Endothelial cell of umbilical vein (primary cell): Measurements from ENCODE around the gene AADAC. TPM values are rescaled to one million over a fixed set of nuclear protein-coding genes. Genes with fewer than 3 reads are reported as not detected.

ENCODE experiments used
- BruUV-seq: library from RNA; stranded (reverse); fragments of 400-500 nt; replicated peaks from 2 replicates; lab custom pipeline; 2021; lab: Mats Ljungman, UMichigan
- CTCF ChIA-PET: fragments of 300-600, 350-600 bp; sonication (Branson Sonifier 250); formaldehyde crosslinking; loops from one replicate; lab custom pipeline; 2021; ENCODE audit warnings: antibody characterized with exemption, inconsistent platforms; lab: Charles Lee
- POLR2A ChIA-PET: fragments of 300-600, 350-600 bp; sonication (Branson Sonifier 250); formaldehyde crosslinking; loops from one replicate; lab custom pipeline; 2021; ENCODE audit warnings: antibody characterized with exemption, inconsistent platforms; lab: Charles Lee
- DNase-seq: peaks from one replicate; pipeline ENCODE4 v3.0.0-alpha.2; 2011; ENCODE audit warnings: low read depth, low spot score
- FAIRE-seq: peaks from 2 replicates; lab custom pipeline; 2011; peaks lifted over from hg19 to GRCh38; lab: Jason Lieb, UNC
- H2AFZ ChIP-seq: 2 replicates; pipeline ENCODE4 v1.6.0; 2012; ENCODE audit warnings: low read depth, low read length, control low read depth, inconsistent platforms
- H3K27ac ChIP-seq: 2 replicates; pipeline ENCODE4 v1.5.1; 2011; ENCODE audit warnings: low read depth, mild to moderate bottlenecking, control low read depth, low read length, moderate library complexity; ENCODE audit not compliant: insufficient read depth
- H3K27me3 ChIP-seq, 2 experiments: 2 replicates each; pipeline versions ENCODE4 v1.6.0 to v1.6.1; 2011; ENCODE audit warnings: low read length in 2 of 2, mixed read lengths in 1 of 2; ENCODE audit not compliant: control insufficient read depth in 2 of 2, insufficient read depth in 2 of 2
- H3K36me3 ChIP-seq, 2 experiments: 2 replicates in 1 of 2; 3 replicates in 1 of 2; pipeline ENCODE4 v1.5.1; 2011; ENCODE audit warnings: low read length in 2 of 2, mild to moderate bottlenecking in 1 of 2, moderate library complexity in 1 of 2; ENCODE audit not compliant: control insufficient read depth in 2 of 2, insufficient read depth in 2 of 2; ENCODE audit errors: extremely low read depth in 1 of 2
- H3K4me1 ChIP-seq: 3 replicates; pipeline ENCODE4 v1.5.1; 2011; ENCODE audit warnings: mild to moderate bottlenecking, low read length; ENCODE audit not compliant: control insufficient read depth, insufficient read depth; ENCODE audit errors: extremely low read depth
- H3K4me2 ChIP-seq: 2 replicates; pipeline ENCODE4 v1.6.1; 2011; ENCODE audit warnings: low read length, control low read depth, mixed read lengths; ENCODE audit not compliant: insufficient read depth
- H3K4me3 ChIP-seq, 3 experiments: fragments of 200-600 bp in 1 of 3; sonication (generic), shearing (Covaris generic) in 1 of 3; replicated peaks in 1 of 3; 2 replicates each; pipeline ENCODE4 v1.5.1; 2011 to 2016; ENCODE audit warnings: control low read depth in 3 of 3, low read length in 3 of 3, mild to moderate bottlenecking in 2 of 3, inconsistent platforms in 1 of 3, low read depth in 1 of 3, moderate library complexity in 1 of 3; ENCODE audit not compliant: insufficient read depth in 1 of 3
- H3K79me2 ChIP-seq: 2 replicates; pipeline ENCODE4 v1.6.0; 2012; ENCODE audit warnings: low read length, inconsistent platforms; ENCODE audit not compliant: control insufficient read depth, insufficient read depth
- H3K9ac ChIP-seq: replicated peaks from 2 replicates; pipeline ENCODE3; 2011; ENCODE audit warnings: low read length, control low read depth; ENCODE audit not compliant: insufficient read depth; ENCODE audit errors: extremely low read depth
- H3K9me1 ChIP-seq: replicated peaks from 3 replicates; pipeline ENCODE4 v1.6.0; 2011; ENCODE audit warnings: mild to moderate bottlenecking, low read length; ENCODE audit not compliant: control insufficient read depth, insufficient read depth; ENCODE audit errors: extremely low read depth
- H3K9me3 ChIP-seq: replicated peaks from 2 replicates; pipeline ENCODE4 v1.5.1; 2012; ENCODE audit warnings: low read length, inconsistent platforms; ENCODE audit not compliant: control insufficient read depth, insufficient read depth
- H4K20me1 ChIP-seq: replicated peaks from 2 replicates; pipeline ENCODE3; 2011; ENCODE audit warnings: mild to moderate bottlenecking, low read length; ENCODE audit not compliant: control insufficient read depth, insufficient read depth; ENCODE audit errors: extremely low read depth
- CTCF ChIP-seq, 2 donors: IDR thresholded peaks; 1 replicate in 1 of 2; 2 replicates in 1 of 2; pipeline ENCODE4 v1.5.1; 2011; ENCODE audit warnings: low read length in 2 of 2, mild to moderate bottlenecking in 2 of 2, moderate library complexity in 2 of 2, control low read depth in 1 of 2, inconsistent platforms in 1 of 2, low read depth in 1 of 2; ENCODE audit not compliant: insufficient read depth in 1 of 2; ENCODE audit errors: extremely low read depth in 1 of 2
- EZH2 ChIP-seq: IDR thresholded peaks from 2 replicates; pipeline ENCODE4 v1.6.1; 2012; ENCODE audit warnings: borderline replicate concordance, low read depth, mild to moderate bottlenecking, moderate library complexity, low read length, inconsistent platforms; ENCODE audit not compliant: severe bottlenecking
- FOS ChIP-seq: IDR thresholded peaks from 2 replicates; pipeline ENCODE4 v1.6.1; 2011; ENCODE audit warnings: mild to moderate bottlenecking, low read length, moderate library complexity, borderline replicate concordance; ENCODE audit not compliant: insufficient read depth
- GATA2 ChIP-seq: IDR thresholded peaks from 2 replicates; pipeline ENCODE4 v1.7.0; 2011; ENCODE audit warnings: low read depth, mild to moderate bottlenecking, moderate library complexity, mixed read lengths, low read length; ENCODE audit not compliant: insufficient read length, insufficient read depth
- JUN ChIP-seq: IDR thresholded peaks from 2 replicates; pipeline ENCODE4 v1.6.1; 2011; ENCODE audit warnings: borderline replicate concordance, low read depth; ENCODE audit not compliant: insufficient read length, insufficient read depth
- MYC ChIP-seq: IDR thresholded peaks from one replicate; pipeline ENCODE4 v1.6.1; 2011; ENCODE audit warnings: mild to moderate bottlenecking, low read depth, low read length
- POLR2A ChIP-seq: IDR thresholded peaks from 2 replicates; pipeline ENCODE4 v1.6.1; 2012; ENCODE audit warnings: low read depth, mild to moderate bottlenecking, control low read depth, low read length
- POLR2AphosphoS5 ChIP-seq: IDR thresholded peaks from 2 replicates; pipeline ENCODE4 v1.6.1; 2012; ENCODE audit warnings: low read depth, mild to moderate bottlenecking, control low read depth, low read length, moderate library complexity; ENCODE audit not compliant: insufficient read depth
- dilution Hi-C: fragments of 300-500 bp; cut with MboI; formaldehyde crosslinking; loops from one replicate; pipeline ENCODE4 v1.15.0; 2019; ENCODE audit warnings: low sequenced_read_pairs; ENCODE audit not compliant: extremely low pct_ligation_motif_present
- intact Hi-C: fragments of 100-400 bp; cut with micrococcal nuclease; formaldehyde crosslinking; loops from one replicate; pipeline ENCODE4 v1.10.0; 2022
- polyA plus RNA-seq, 4 experiments: library from polyadenylated mRNA; depleted of rRNA in 3 of 4; stranded (reverse) in 3 of 4; unstranded in 1 of 4; fragments of >200 nt; gene quantifications; 2 replicates each; pipeline versions ENCODE4 v1.2.1 to v1.2.3, GENCODE V29; 2011 to 2012; ENCODE audit warnings: missing spikeins in 1 of 4
- total RNA-seq: library from RNA; stranded (reverse); gene quantifications from 2 replicates; pipeline ENCODE4 v1.2.3, GENCODE V29; 2021
- TF ChIP-seq, protein P1 (sequence below): IDR thresholded peaks from 2 replicates; pipeline ENCODE4 v1.6.1; 2011; ENCODE audit not compliant: insufficient read depth, insufficient read length

The AADAC gene
- total and polyA plus RNA-seq, 2 donors (not counting 3 experiments of a cell fraction or from before 2014, with no cell fraction given), result 0.27 to 0.62 TPM

DNA sequence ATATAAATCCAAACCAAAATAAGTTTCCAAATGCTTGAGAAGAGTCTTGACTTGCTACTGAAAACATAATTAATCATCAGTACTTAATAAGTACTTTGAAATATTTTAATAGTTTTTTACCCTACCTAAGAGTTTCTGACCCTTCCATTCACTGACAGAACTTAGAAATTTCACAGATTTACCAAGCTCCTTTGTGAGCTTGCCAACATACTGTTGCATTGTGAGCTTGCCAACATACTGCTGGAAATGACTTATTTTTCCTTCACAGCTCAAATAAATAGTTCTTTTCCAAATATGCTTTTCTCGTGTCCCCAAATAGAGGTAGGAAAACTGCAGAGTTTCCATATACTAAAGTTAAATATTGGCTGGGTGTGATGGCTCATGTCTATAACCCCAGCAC lies 9.6 kb upstream of the AADAC start:
- H3K27ac ChIP-seq, result no peak overlapping the region
- no peaks in the 10 kb centered on the region for H3K36me3 ChIP-seq
- no peak overlapping the region for H3K4me2 ChIP-seq
- no TSS peak for BruUV-seq
- dilution Hi-C loops, result no loop called here
- ChIA-PET POLR2A (no interaction called here), CTCF (interaction anchor here (1.5 kb wide), 1 partner anchor 9 kb away, joined by 5 read pairs; no protein-coding TSS in a partner anchor)
- H3K4me3 ChIP-seq, result no peak overlapping the region
- no peak overlapping the region for H2AFZ ChIP-seq
- no peaks in the 10 kb centered on the region for H3K9me3 ChIP-seq
- no peak for DNase-seq
- H3K9ac ChIP-seq, result no peak overlapping the region
- no peak for FAIRE-seq
- no peaks in the 10 kb centered on the region for H3K4me1 ChIP-seq
- TF ChIP-seq GATA2 (no peak), EZH2 (no peak), POLR2AphosphoS5 (no peak), FOS (no peak), MYC (no peak), JUN (no peak), CTCF (IDR thresholded peaks at IDR 0.05; ENCODE audit: extremely low read depth in 1 of 2, insufficient read depth in 1 of 2, low read depth in 1 of 2, low read length in 2 of 2) (no peak), POLR2A (no peak)
- TF ChIP-seq, protein P1, sequence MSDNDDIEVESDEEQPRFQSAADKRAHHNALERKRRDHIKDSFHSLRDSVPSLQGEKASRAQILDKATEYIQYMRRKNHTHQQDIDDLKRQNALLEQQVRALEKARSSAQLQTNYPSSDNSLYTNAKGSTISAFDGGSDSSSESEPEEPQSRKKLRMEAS, result no peak
- H3K27me3 ChIP-seq, result no peaks in the 10 kb centered on the region
- H4K20me1 ChIP-seq, result no peaks in the 10 kb centered on the region
- no peaks in the 10 kb centered on the region for H3K9me1 ChIP-seq
- intact Hi-C loops, result no loop called here
- H3K79me2 ChIP-seq, result no peaks in the 10 kb centered on the region
